ENCODE measurements around the gene RRBP1. TPM values are rescaled to one million over a fixed set of nuclear protein-coding genes. Genes with fewer than 3 reads are reported as not detected.

Gene RRBP1
- total RNA-seq, 1 donor from 2014 or later, result 74.5 TPM

- ATAC-seq, result peak; percentile 20
These were observed 64.0 kb downstream of the RRBP1 start for GRCh38 chr20:17617868-17618672.

GRCh38 chr20:17617212-17617867 is 64.7 kb downstream of the RRBP1 start:
- ATAC-seq, result peak; percentile 44

- ATAC-seq, result no peak
These were observed 65.4 kb downstream of the RRBP1 start for GRCh38 chr20:17616480-17617211.

GRCh38 chr20:17615645-17616479 is 66.2 kb downstream of the RRBP1 start:
- ATAC-seq, result no peak

GRCh38 chr20:17614812-17615644 is 67.0 kb downstream of the RRBP1 start:
- no peak for ATAC-seq

- peak; percentile 19 for ATAC-seq
These were observed 67.7 kb downstream of the RRBP1 start for GRCh38 chr20:17614176-17614811.

GRCh38 chr20:17613328-17614175 is 68.5 kb downstream of the RRBP1 start:
- ATAC-seq, result no peak

GRCh38 chr20:17612992-17613327 is 69.1 kb downstream of the RRBP1 start:
- no peak for ATAC-seq

GRCh38 chr20:17612287-17612991 is 69.6 kb downstream of the RRBP1 start:
- peak; percentile 1 for ATAC-seq

- ATAC-seq, result peak; percentile 56
These were observed 70.3 kb downstream of the RRBP1 start for GRCh38 chr20:17611540-17612286.

- ATAC-seq, result peak; percentile 64
These were observed 70.8 kb downstream of the RRBP1 start for GRCh38 chr20:17611290-17611539.

GRCh38 chr20:17610566-17611289 is 71.3 kb downstream of the RRBP1 start:
- peak; percentile 79 for ATAC-seq

- no peak for ATAC-seq
These were observed 72.1 kb downstream of the RRBP1 start for GRCh38 chr20:17609811-17610377.

GRCh38 chr20:17608701-17609497 is 73.1 kb downstream of the RRBP1 start:
- ATAC-seq, result no peak

- ATAC-seq, result no peak
These were observed 76.0 kb downstream of the RRBP1 start for GRCh38 chr20:17606001-17606400.

- ATAC-seq, result peak; percentile 56
These were observed 76.8 kb downstream of the RRBP1 start for GRCh38 chr20:17605131-17605660.

GRCh38 chr20:17602493-17602892 is 79.5 kb downstream of the RRBP1 start:
- no peak for ATAC-seq
